Fibroblast of skin of left biceps (primary cell): ENCODE measurements around the gene PAN2.
"Not testable (repeated sequence)": the region's sequence is repeated elsewhere in the genome, so short reads cannot be mapped to it uniquely, and the experiment has no call there.

Source experiments
- DNase-seq, 2 experiments: peaks; one replicate each; pipeline ENCODE4 v3.0.0-alpha.2; 2013; ENCODE audit warnings: low read depth in 2 of 2

The PAN2 gene

GRCh38 chr12:56307221-56307965 lies 26.4 kb downstream of the PAN2 start:
- DNase-seq, result no peak

GRCh38 chr12:56304872-56305590 lies 28.8 kb downstream of the PAN2 start:
- no peak for DNase-seq

- DNase-seq, result no peak
Observed at GRCh38 chr12:56304276-56304675, 29.5 kb downstream of the PAN2 start.

- peak in 1 of 2 experiments; percentile 13 for DNase-seq
Observed at GRCh38 chr12:56300644-56301464, 32.9 kb downstream of the PAN2 start.

- peak; percentile 93 to 94 for DNase-seq
Observed at GRCh38 chr12:56299853-56300643, 33.8 kb downstream of the PAN2 start, which contains the start of gene CS. Gene CS, minus strand, starts transcription at chr12:56300330. Its CDS starts 129 bp downstream, at chr12:56300201.

GRCh38 chr12:56299308-56299852 lies 34.4 kb downstream of the PAN2 start:
- no peak for DNase-seq

GRCh38 chr12:56298828-56299227 lies 35.0 kb downstream of the PAN2 start:
- DNase-seq, result no peak

- no peak for DNase-seq
Observed at GRCh38 chr12:56297400-56297799, 36.4 kb downstream of the PAN2 start.

- no peak for DNase-seq
Observed at GRCh38 chr12:56296295-56296694, 37.5 kb downstream of the PAN2 start.

GRCh38 chr12:56293795-56294194 lies 40.0 kb downstream of the PAN2 start:
- DNase-seq, result no peak

- DNase-seq, result no peak
Observed at GRCh38 chr12:56288705-56289387, 45.0 kb downstream of the PAN2 start.

GRCh38 chr12:56286044-56286830 lies 47.6 kb downstream of the PAN2 start:
- no peak for DNase-seq

GRCh38 chr12:56284263-56284662 lies 49.5 kb downstream of the PAN2 start:
- not testable (repeated sequence) for DNase-seq

GRCh38 chr12:56282579-56282978 lies 51.2 kb downstream of the PAN2 start:
- no peak for DNase-seq

- no peak for DNase-seq
Observed at GRCh38 chr12:56282030-56282429, 51.8 kb downstream of the PAN2 start.

GRCh38 chr12:56280849-56281248 lies 53.0 kb downstream of the PAN2 start:
- DNase-seq, result no peak

GRCh38 chr12:56278905-56279304 lies 54.9 kb downstream of the PAN2 start:
- DNase-seq, result no peak

- no peak for DNase-seq
Observed at GRCh38 chr12:56274299-56274698, 59.5 kb downstream of the PAN2 start.

- not testable (repeated sequence) for DNase-seq
Observed at GRCh38 chr12:56272468-56272867, 61.3 kb downstream of the PAN2 start.

GRCh38 chr12:56271031-56271430 lies 62.8 kb downstream of the PAN2 start:
- DNase-seq, result no peak
